Upper lobe of left lung (tissue), 4 donors: Measurements from ENCODE around the gene MAPK14.

Experiments used
- CTCF ChIP-seq, 6 experiments: fragments of 450-650 bp in 4 of 6; fragments of 200-600 bp in 2 of 6; sonication (generic) in 2 of 6; IDR thresholded peaks; one replicate each; pipeline ENCODE4 v1.5.1; 2016 to 2019; ENCODE audit warnings: antibody characterized with exemption in 6 of 6
- POLR2A ChIP-seq, 4 donors: fragments of 450-650 bp; IDR thresholded peaks; one replicate each; pipeline ENCODE4 v1.5.1; 2016 to 2017; ENCODE audit warnings: antibody characterized with exemption in 4 of 4, mild to moderate bottlenecking in 2 of 4
- POLR2AphosphoS5 ChIP-seq, 2 donors: sonication (generic); formaldehyde crosslinking; IDR thresholded peaks; one replicate each; pipeline ENCODE4 v1.5.1; 2017; ENCODE audit warnings: antibody characterized with exemption in 2 of 2

- TF ChIP-seq CTCF (IDR thresholded peaks at IDR 0.05) (no peak), POLR2AphosphoS5 (IDR thresholded peaks at IDR 0.05) (no peak), POLR2A (IDR thresholded peaks at IDR 0.05) (no peak)
These were observed 121.9 kb downstream of the MAPK14 start for GRCh38 chr6:36149476-36149875.
